ENCODE data around the gene C9orf72. TPM values are rescaled to one million over a fixed set of nuclear protein-coding genes. Genes with fewer than 3 reads are reported as not detected.
"Not testable (repeated sequence)": the region's sequence is repeated elsewhere in the genome, so short reads cannot be mapped to it uniquely, and the experiment has no call there.

The C9orf72 gene, protein sequence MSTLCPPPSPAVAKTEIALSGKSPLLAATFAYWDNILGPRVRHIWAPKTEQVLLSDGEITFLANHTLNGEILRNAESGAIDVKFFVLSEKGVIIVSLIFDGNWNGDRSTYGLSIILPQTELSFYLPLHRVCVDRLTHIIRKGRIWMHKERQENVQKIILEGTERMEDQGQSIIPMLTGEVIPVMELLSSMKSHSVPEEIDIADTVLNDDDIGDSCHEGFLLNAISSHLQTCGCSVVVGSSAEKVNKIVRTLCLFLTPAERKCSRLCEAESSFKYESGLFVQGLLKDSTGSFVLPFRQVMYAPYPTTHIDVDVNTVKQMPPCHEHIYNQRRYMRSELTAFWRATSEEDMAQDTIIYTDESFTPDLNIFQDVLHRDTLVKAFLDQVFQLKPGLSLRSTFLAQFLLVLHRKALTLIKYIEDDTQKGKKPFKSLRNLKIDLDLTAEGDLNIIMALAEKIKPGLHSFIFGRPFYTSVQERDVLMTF
- 10 to 100 TPM; 13.9 to 19.6 TPM for total RNA-seq

DNA sequence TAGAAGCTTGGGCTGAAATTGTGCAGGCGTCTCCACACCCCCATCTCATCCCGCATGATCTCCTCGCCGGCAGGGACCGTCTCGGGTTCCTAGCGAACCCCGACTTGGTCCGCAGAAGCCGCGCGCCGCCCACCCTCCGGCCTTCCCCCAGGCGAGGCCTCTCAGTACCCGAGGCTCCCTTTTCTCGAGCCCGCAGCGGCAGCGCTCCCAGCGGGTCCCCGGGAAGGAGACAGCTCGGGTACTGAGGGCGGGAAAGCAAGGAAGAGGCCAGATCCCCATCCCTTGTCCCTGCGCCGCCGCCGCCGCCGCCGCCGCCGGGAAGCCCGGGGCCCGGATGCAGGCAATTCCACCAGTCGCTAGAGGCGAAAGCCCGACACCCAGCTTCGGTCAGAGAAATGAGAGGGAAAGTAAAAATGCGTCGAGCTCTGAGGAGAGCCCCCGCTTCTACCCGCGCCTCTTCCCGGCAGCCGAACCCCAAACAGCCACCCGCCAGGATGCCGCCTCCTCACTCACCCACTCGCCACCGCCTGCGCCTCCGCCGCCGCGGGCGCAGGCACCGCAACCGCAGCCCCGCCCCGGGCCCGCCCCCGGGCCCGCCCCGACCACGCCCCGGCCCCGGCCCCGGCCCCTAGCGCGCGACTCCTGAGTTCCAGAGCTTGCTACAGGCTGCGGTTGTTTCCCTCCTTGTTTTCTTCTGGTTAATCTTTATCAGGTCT lies at the start of gene C9orf72:
Gene C9orf72, minus strand, starts transcription at position 564 of the 716 bp plus-strand sequence. CDS start 6,361 bp downstream, outside the sequence.
- Mint-ChIP-seq H3K27ac (peak within 1 kb of the TSS; percentile 97 to 100), H3K9me3 (peaks cover 2 to 3% of the 10 kb centered on the region in 2 donors), H3K36me3 (peaks cover 17 to 18% of the 10 kb centered on the region in 2 donors)
- peak; percentile 73 to 80 for ATAC-seq
- DNase-seq (ENCODE audit: low spot score in 2 of 2): peak; percentile 81 to 90

DNA sequence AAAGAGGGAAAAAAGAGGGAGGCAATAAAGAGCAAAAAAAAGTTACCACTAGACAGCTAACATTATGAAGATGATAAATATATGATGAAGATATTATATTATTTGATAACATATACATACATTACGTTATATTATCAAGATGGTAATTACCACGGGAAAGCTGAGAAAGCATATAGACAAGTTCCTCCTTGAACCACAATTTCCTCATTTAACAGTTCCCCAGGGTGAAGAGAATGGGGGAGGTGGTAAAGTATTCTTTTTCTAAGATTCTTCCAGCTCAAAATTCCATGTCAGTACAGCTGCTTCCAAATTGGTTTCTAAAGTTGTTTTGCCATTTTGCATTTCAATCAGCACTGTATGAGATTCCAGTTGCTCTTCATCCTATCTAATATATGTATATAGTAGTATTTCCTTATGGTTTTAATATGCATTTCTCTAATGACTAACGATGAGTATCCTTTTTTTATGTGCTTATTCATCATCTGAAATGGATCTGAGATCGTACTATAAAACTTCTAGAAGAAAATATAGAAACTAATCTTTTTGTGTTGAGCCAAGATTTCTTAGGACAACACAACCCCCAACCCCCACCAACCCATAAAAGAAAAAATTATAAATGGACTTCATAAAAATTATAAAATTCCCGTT lies 49.5 kb upstream of the C9orf72 start:
- Mint-ChIP-seq H3K36me3 (no peaks in the 10 kb centered on the region), H3K9me3 (no peaks in the 10 kb centered on the region), H3K27ac (no peak overlapping the region)
- DNase-seq (ENCODE audit: low spot score in 2 of 2): no peak
- no peak for ATAC-seq

DNA sequence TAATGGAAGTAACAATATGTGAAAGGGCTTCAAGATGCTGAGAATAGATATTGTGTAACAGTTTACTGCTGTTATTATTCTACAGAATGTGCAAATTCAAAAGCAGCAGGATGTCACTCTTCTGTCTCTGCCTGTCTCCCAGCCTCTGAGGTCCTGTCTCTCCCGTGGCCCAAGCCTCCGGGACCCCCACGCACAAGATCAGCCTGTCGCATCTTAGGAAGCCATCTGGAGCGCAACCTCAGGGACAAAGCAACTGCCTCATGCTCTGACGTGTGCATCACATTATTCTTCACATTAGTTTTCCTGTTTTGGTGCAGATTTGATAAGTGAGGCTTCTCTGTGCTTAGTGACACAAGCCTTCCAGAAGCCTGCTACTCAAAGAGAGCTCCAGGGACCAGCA lies 46.5 kb upstream of the C9orf72 start:
- ATAC-seq (no peak), DNase-seq (ENCODE audit: low spot score in 2 of 2) (no peak)
- Mint-ChIP-seq H3K27ac (no peak overlapping the region), H3K9me3 (no peaks in the 10 kb centered on the region), H3K36me3 (no peaks in the 10 kb centered on the region)

DNA sequence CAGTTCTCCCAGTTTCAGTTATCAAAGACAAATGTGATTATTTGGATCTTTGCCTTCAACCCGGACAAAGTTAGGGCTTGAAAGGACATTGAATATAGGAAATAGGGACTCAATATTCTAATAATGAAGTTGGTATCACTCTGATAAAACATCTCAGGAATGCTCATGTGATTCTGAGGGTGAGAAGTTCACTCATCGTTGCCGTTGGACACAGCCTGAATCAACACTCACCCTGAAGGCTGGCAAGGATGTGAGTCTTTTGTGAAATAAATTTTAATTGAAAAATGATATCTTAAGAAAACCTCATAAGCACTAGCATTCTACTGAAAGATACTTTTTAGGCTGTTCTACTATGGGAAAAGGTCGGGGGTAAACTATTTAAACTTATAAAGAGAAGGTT lies 44.8 kb upstream of the C9orf72 start:
- Mint-ChIP-seq H3K9me3 (no peaks in the 10 kb centered on the region), H3K36me3 (no peaks in the 10 kb centered on the region), H3K27ac (no peak overlapping the region)
- ATAC-seq: no peak
- no peak for DNase-seq (ENCODE audit: low spot score in 2 of 2)

DNA sequence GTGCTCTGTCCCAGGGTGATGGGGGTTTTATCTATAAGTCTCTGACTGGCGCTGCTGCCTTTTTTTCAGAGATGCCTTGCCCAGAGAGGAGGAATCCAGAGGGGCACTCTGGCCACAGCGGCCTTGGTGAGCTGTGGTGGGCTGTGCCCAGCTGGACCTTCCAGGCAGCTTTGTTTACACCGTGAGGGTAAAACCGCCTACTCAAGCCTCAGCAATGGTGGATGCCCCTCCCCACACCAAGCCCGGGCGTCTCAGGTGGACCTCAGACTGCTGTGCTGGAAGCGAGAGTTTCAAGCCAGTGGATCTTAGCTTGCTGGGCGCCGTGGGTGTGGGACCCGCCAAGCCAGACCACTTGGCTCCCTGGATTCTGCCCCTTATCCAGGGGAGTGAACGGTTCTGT lies 41.3 kb upstream of the C9orf72 start:
- Mint-ChIP-seq H3K27ac (no peak overlapping the region), H3K9me3 (no peaks in the 10 kb centered on the region), H3K36me3 (no peaks in the 10 kb centered on the region)
- DNase-seq (ENCODE audit: low spot score in 2 of 2): no peak
- ATAC-seq: no peak

DNA sequence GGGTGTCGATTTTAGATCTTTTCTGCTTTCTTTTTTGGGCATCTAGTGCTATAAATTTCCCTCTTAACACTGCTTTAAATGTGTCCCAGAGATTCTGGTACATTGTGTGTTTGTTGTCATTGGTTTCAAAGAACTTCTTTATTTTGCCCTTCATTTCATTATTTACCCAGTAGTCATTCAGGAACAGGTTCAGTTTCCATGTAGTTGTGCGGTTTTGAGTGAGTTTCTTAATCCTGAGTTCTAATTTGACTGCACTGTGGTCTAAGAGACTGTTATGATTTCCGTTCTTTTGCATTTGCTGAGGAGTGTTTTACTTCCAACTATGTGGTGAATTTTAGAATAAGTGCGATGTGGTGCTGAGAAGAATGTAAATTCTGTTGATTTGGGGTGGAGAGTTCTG lies 38.8 kb upstream of the C9orf72 start:
- not testable (repeated sequence) for H3K27ac Mint-ChIP-seq, H3K36me3 Mint-ChIP-seq

DNA sequence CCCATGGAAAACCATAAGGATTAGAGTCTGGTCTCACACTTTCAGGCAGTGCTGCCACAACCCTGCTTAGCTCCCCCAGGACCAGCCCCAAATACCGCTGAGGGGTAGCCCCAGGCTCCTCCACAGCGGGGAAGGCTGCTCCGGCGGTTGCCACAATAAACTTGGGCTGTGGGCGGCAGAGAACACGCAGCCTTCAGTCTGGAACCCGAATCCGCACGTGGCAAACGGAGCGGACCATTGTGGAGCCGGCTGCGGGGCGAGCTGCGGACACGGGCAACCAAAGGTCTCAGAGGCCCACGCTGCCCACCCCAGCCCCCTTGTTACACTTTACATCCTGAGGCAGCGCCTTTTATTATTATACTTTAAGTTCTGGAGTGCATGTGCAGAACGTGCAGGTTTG lies 37.3 kb upstream of the C9orf72 start:
- ATAC-seq: no peak

More for the DNA sequence above, 38.8 kb upstream of the C9orf72 start:
- ATAC-seq; DNase-seq (ENCODE audit: low spot score in 2 of 2); H3K9me3 Mint-ChIP-seq: not testable (repeated sequence)

DNA sequence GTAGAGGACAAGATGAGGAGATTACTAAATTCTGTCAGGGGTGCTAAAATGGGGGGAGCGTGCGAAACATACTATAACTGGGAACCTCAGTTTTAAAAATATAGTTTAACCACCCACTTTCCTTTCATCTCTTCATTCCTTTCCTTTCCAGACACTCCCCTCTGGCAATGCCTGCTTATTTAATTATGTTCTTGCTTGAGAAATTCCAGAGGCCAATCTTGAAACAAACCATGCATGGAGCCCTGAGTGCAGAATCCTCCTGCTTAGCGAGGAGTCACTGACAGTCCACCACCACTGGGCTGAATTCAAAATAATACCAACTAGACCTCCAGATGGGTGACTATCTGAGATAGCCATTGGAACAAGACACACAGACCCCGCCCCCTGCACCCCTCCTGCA lies 29.7 kb upstream of the C9orf72 start:
- Mint-ChIP-seq H3K36me3 (no peaks in the 10 kb centered on the region), H3K27ac (no peak overlapping the region), H3K9me3 (no peaks in the 10 kb centered on the region)
- DNase-seq (ENCODE audit: low spot score in 2 of 2) (no peak), ATAC-seq (no peak)

More for the DNA sequence above, 37.3 kb upstream of the C9orf72 start:
- Mint-ChIP-seq H3K27ac (no peak overlapping the region), H3K36me3 (no peaks in the 10 kb centered on the region), H3K9me3 (no peaks in the 10 kb centered on the region)
- DNase-seq (ENCODE audit: low spot score in 2 of 2): no peak

DNA sequence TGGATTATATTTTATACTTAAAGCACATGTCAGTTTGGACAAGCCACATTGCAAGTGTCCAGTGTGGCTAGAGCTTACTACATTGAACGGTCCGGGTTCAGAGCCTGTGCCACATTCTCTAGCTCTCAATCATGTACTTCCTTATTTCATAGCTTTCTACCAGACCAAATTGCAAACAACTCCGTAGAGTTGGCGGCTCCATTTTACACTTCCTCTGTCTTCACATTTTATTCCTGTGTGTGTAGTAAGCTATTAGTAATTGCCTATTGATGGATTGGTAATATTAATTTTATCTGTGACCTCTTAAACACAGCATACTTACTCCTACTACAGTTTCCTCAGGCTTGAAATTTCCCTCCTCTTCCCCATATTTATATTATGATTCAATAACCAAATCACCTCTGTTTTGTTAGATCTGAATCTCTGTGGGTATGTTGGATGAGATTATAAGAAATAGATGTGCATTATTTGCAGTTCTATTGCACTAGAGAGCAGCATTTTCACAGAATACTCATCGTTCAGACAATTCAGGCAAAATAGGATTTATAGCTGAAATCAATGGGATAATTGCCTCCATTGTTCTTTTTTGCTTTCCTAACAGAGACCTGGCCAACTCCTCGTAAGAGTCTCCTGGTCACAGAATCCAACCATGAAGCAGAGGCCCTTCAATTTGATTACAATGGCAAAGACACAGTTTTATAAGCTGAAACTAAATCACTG lies 29.0 kb upstream of the C9orf72 start:
- DNase-seq (ENCODE audit: low spot score in 2 of 2): no peak
- Mint-ChIP-seq H3K27ac (no peak overlapping the region), H3K36me3 (no peaks in the 10 kb centered on the region), H3K9me3 (no peaks in the 10 kb centered on the region)
- ATAC-seq: no peak

DNA sequence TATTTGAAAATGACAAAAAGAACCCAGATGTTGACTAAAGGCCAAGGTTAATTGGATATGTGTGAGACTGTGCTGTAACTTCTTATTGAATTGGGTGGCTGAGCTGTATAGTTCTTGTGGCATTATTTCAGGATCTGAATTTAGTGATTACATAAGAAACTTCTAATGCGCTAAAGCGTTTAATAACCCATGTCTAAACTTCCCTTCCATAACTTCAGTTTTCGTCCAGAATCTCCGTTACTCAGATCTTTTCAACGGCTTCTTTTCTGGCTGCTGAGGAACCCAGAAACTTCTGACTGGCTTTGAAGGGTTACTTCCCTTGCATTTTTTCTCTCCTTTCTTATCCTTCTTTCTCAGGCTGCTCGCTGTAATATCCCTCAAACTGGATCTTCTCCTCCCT lies 28.1 kb upstream of the C9orf72 start:
- Mint-ChIP-seq H3K9me3 (no peaks in the 10 kb centered on the region), H3K27ac (no peak overlapping the region), H3K36me3 (no peaks in the 10 kb centered on the region)
- ATAC-seq (no peak), DNase-seq (ENCODE audit: low spot score in 2 of 2) (no peak)

DNA sequence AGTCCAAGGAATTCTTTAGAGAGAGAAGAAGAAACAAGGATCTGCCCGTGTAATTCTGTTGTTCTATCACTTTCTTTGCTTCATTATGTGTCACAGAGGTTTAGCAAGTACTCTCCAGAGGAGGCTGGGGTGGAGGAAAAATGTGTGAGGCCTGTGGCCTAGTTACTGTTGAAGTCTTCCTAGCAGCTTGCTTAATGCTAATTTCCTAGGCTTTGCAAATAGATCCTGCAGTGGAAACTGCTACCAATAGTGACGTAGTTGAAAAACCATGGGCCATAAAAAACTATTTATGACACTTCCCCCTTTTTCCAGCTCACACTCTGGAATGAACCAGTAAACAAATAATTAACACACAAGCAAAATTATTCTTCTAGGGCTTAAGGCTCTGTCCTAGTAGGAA lies 27.0 kb upstream of the C9orf72 start:
- no peak for ATAC-seq
- no peaks in the 10 kb centered on the region for H3K9me3 Mint-ChIP-seq
- no peaks in the 10 kb centered on the region for H3K36me3 Mint-ChIP-seq
- DNase-seq (ENCODE audit: low spot score in 2 of 2): no peak
- H3K27ac Mint-ChIP-seq: no peak overlapping the region

DNA sequence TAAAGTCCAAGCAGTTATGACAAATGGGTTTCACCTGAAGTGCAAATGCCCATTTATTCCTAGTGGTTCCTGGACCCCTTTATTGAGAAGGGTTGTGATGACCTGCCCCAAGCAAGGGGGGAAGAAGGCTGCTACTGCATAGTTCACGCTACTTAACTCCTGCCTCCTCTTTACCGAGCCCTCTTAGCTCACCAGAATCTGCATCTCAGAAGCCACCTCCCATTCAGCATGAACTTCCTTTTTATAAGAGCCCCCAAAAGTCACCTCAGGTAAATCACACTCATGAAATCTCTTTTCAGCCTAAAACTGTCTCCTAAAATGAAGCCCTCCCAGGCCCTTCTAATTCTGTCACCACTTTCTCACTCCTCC lies 26.6 kb upstream of the C9orf72 start:
- DNase-seq (ENCODE audit: low spot score in 2 of 2) (no peak), ATAC-seq (no peak)
- H3K36me3 Mint-ChIP-seq: no peaks in the 10 kb centered on the region
- H3K9me3 Mint-ChIP-seq: no peaks in the 10 kb centered on the region
- no peak overlapping the region for H3K27ac Mint-ChIP-seq

DNA sequence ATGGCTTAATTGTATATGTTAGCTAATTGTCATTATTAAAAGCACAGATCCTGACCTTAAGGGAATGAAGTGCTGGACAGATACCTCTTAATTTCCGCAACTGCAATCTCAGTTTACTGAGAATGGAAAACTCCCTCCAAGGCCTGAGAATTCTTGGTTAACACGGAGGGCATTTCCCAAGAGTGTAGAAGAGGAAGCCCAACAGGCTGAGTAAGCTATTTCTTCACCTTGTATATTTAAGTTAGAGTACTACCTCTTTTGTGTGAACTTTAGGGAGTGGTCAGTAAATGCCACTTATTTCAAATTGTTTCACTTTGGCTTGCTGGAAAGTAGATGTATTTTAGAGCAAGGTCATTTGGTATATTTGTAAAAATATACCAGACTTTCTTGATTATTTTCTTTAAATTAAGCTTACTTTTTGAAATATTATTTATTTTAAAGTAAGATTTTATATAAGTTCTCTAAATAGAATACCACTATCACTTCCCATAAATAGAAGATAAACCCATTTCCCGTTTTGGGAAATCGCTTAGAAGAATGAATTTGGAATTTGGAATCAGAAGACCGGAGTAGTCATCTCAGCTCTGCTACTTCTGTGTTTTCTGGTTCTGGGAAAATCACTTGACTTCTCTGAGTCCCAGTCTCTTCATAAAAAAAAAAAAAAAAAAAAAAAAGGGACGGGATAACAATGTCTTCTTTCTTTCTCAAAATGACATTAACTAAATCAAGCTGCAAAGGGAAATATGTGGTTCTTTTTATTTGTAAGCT lies 26.0 kb upstream of the C9orf72 start:
- DNase-seq (ENCODE audit: low spot score in 2 of 2): no peak
- ATAC-seq: no peak
- Mint-ChIP-seq H3K9me3 (no peaks in the 10 kb centered on the region), H3K27ac (no peak overlapping the region), H3K36me3 (no peaks in the 10 kb centered on the region)

DNA sequence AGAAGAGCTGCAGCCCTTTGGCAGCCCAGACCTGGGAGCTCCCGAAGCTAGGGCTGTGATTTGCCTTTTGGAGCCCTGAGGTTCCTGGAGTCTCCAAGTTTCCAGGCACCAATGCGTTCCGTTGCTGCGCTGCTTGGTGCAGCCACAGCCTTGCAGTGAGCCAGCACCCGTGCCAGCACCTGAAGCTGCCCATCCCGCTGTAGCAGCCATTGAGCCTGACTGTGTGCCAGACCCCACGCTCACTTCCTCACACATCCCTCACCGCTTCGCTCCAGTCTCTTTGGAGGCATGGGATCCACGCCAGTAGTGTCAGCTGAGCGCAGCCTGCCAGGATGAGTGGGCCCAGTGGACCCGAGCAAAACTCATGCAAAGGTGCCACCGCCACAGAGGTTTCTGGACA lies 22.5 kb upstream of the C9orf72 start:
- H3K36me3 Mint-ChIP-seq: peaks cover 5 to 6% of the 10 kb centered on the region in 2 donors
- no peak overlapping the region for H3K27ac Mint-ChIP-seq
- peaks cover 0 to 4% of the 10 kb centered on the region in 2 donors for H3K9me3 Mint-ChIP-seq
- DNase-seq (ENCODE audit: low spot score in 2 of 2) (no peak), ATAC-seq (no peak)

DNA sequence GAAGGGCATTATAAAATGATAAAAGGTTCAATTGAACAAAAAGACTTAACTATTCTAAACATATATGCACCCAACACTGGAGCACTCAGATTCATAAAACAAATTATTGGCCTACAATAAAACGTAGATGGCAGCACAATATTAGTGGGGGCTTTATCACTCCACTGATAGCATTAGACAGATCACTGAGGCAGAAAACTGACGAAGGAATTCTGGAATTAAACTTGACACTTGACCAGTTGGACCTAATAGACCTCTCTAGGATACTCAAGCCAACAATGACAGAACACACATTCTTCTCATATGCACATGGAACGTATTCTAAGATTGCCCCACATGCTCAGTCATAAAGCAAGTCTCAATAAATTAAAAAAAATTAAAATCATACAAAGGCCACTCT lies 18.4 kb upstream of the C9orf72 start:
- H3K9me3 Mint-ChIP-seq: peaks cover 0 to 4% of the 10 kb centered on the region in 2 donors
- H3K27ac Mint-ChIP-seq: no peak overlapping the region
- DNase-seq (ENCODE audit: low spot score in 2 of 2) (no peak), ATAC-seq (no peak)
- H3K36me3 Mint-ChIP-seq: peaks cover 5 to 18% of the 10 kb centered on the region in 2 donors

DNA sequence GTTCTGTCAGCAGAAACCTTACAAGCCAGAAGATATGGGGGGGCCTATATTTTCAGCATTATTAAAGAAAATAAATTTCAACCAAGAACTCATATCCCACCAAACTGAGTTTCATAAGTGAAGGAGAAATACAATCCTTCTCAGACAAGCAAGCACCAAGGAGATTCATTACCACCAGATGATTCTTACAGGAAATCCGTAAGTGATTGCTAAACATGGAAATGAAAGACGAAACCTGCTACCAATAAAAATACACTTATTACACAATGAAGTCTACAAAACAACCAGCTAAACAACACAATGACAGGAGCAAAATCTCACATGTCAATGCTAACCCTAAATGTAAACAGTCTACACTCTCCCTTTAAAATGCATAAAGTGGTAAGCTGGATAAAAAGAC lies 17.8 kb upstream of the C9orf72 start:
- ATAC-seq: no peak
- no peak for DNase-seq (ENCODE audit: low spot score in 2 of 2)
- Mint-ChIP-seq H3K36me3 (peaks cover 5 to 18% of the 10 kb centered on the region in 2 donors), H3K27ac (no peak overlapping the region), H3K9me3 (peaks cover 0 to 4% of the 10 kb centered on the region in 2 donors)

Data from activated naive CD4-positive, alpha-beta T cell treated with anti-CD3 and anti-CD28 coated beads, Interleukin-2, amount 50 U/mL, for 72 hours (primary cell).